Cardiac muscle cell (in vitro differentiated cells and primary cell): ENCODE data around the gene AP2A2. TPM values are rescaled to one million over a fixed set of nuclear protein-coding genes. Genes with fewer than 3 reads are reported as not detected.

Source experiments
- DNase-seq, 2 donors: peaks; one replicate each; pipeline versions ENCODE4 v3.0.0 to v3.0.0-alpha.2; 2010 to 2017; ENCODE audit warnings: low read depth in 1 of 2, low spot score in 1 of 2
- H3K27ac ChIP-seq: fragments of 200-600 bp; sonication (generic); 2 replicates; pipeline ENCODE4 v1.5.1; 2016
- H3K27me3 ChIP-seq: fragments of 200-600 bp; sonication (generic); 2 replicates; pipeline ENCODE4 v1.6.0; 2016; ENCODE audit warnings: control low read depth
- H3K36me3 ChIP-seq: fragments of 200-600 bp; sonication (generic); 2 replicates; pipeline ENCODE4 v1.5.1; 2016; ENCODE audit warnings: control low read depth
- H3K4me1 ChIP-seq: fragments of 200-600 bp; sonication (generic); 2 replicates; pipeline ENCODE4 v1.8.1; 2017; ENCODE audit warnings: low read depth, mild to moderate bottlenecking, mixed run types
- H3K4me3 ChIP-seq: fragments of 200-600 bp; sonication (generic); 2 replicates; pipeline ENCODE4 v1.5.1; 2016; ENCODE audit warnings: mild to moderate bottlenecking
- H3K9me3 ChIP-seq: fragments of 200-600 bp; sonication (generic); 2 replicates; pipeline ENCODE4 v1.5.1; 2017; ENCODE audit warnings: low read depth, mild to moderate bottlenecking, control low read depth
- polyA plus RNA-seq: library from polyadenylated mRNA; unstranded; fragments of >200 nt; fragmentation: Nextera tagmentation; extraction: Ambion mirVana; gene quantifications from 2 replicates; pipeline ENCODE4 v1.2.1, GENCODE V29; 2016
- total RNA-seq: library from RNA; depleted of rRNA; stranded (reverse); fragments of >200 nt; gene quantifications from 2 replicates; pipeline ENCODE4 v1.2.3, GENCODE V29; 2016
- TF ChIP-seq, protein P1 (sequence below): IDR thresholded peaks from 2 replicates; pipeline ENCODE4 v1.5.1; 2012; ENCODE audit warnings: low read depth, mild to moderate bottlenecking, low read length

AP2A2 gene
- total and polyA plus RNA-seq, 2 experiments from 2014 or later: 47.6 to 77.6 TPM

DNA sequence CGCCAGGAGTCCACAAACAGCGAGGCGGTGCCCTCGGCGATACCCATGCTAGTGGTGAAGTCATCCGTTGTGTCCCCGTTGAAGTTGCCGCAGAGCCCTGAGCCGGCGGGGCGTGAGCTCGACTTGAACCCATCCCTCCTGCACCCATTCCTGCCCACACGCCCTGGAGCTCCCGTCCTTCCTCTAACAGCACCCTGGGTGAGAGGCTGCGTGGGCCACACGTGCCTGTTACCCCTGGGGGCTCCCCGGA is 102.5 kb downstream of the AP2A2 start:
- H3K36me3 ChIP-seq: no peaks in the 10 kb centered on the region
- no peaks in the 10 kb centered on the region for H3K27me3 ChIP-seq
- TF ChIP-seq, protein P1, sequence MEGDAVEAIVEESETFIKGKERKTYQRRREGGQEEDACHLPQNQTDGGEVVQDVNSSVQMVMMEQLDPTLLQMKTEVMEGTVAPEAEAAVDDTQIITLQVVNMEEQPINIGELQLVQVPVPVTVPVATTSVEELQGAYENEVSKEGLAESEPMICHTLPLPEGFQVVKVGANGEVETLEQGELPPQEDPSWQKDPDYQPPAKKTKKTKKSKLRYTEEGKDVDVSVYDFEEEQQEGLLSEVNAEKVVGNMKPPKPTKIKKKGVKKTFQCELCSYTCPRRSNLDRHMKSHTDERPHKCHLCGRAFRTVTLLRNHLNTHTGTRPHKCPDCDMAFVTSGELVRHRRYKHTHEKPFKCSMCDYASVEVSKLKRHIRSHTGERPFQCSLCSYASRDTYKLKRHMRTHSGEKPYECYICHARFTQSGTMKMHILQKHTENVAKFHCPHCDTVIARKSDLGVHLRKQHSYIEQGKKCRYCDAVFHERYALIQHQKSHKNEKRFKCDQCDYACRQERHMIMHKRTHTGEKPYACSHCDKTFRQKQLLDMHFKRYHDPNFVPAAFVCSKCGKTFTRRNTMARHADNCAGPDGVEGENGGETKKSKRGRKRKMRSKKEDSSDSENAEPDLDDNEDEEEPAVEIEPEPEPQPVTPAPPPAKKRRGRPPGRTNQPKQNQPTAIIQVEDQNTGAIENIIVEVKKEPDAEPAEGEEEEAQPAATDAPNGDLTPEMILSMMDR: no peak
- no peaks in the 10 kb centered on the region for H3K4me1 ChIP-seq
- DNase-seq: no peak
- H3K27ac ChIP-seq: no peak overlapping the region
- no peak overlapping the region for H3K4me3 ChIP-seq
- H3K9me3 ChIP-seq: no peaks in the 10 kb centered on the region

DNA sequence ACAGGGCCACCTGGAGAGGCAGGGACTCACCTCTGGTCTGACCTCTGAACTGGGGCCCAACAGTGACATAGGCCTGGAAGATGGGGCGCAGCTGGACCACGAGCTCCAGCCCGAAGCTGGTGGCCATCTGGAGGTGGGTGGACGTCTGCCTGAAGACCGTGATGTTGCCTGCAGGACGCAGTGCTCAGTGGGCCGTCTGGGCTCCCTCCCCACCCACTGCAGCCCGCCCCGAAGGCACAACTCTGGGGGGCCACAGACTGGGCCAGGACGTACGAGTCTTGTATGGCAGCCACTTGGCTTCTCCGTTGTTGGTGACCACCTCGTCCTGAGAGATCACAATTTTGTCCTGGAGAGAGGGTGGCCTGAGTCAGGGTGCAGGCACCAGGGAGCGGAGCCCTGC is 102.9 kb downstream of the AP2A2 start:
- no peak for DNase-seq
- H3K36me3 ChIP-seq: no peaks in the 10 kb centered on the region
- H3K27me3 ChIP-seq: no peaks in the 10 kb centered on the region
- no peak overlapping the region for H3K4me3 ChIP-seq
- TF ChIP-seq, protein P1: no peak
- H3K9me3 ChIP-seq: no peaks in the 10 kb centered on the region
- H3K27ac ChIP-seq: no peak overlapping the region
- H3K4me1 ChIP-seq: no peaks in the 10 kb centered on the region

DNA sequence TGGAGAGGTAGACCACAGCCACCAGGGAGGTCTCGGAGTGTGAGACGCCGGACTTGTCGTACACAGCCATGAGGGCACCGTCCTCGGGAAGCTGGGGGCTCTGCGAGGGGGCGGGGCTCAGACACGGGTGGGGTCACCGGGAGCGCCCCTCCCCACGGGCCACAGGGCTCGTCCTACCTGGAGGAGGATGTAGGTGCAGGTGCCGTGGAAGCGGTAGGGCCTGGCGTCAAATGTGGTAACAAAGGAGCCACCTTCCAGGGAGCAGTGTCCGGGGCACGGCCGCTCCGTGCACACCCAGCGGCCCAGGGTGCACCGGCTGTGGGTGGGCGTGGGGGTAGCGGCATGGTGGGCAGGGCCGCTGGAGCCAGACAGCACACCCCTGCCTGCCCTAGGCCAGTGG is 103.4 kb downstream of the AP2A2 start:
- Histone ChIP-seq H3K4me1 (no peaks in the 10 kb centered on the region), H3K4me3 (no peak overlapping the region), H3K36me3 (no peaks in the 10 kb centered on the region), H3K9me3 (no peaks in the 10 kb centered on the region), H3K27me3 (no peaks in the 10 kb centered on the region), H3K27ac (no peak overlapping the region)
- TF ChIP-seq, protein P1: no peak
- DNase-seq: no peak

DNA sequence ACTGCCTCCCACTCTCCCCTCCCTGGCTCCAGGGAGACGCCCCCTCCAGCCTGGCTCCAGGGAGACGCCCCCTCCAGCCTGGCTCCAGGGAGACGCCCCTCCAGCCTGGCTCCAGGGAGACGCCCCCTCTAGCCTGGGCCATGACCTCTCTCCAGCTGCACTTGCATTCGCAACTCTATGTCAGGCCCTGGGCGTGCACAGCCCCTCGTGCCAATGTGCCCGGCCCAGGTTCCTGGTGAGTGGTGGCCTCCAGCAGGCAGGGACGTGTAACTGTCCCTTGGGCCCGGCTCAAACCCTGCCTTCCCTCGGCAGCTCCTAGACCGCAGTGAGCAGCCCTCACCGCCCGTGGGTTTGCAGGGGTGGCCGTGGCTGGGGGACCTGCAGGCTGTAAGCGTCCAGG is 104.0 kb downstream of the AP2A2 start:
- DNase-seq: no peak
- H3K4me1 ChIP-seq: no peaks in the 10 kb centered on the region
- H3K36me3 ChIP-seq: no peaks in the 10 kb centered on the region
- H3K4me3 ChIP-seq: no peak overlapping the region
- no peaks in the 10 kb centered on the region for H3K27me3 ChIP-seq
- TF ChIP-seq, protein P1: no peak
- no peaks in the 10 kb centered on the region for H3K9me3 ChIP-seq
- no peak overlapping the region for H3K27ac ChIP-seq

DNA sequence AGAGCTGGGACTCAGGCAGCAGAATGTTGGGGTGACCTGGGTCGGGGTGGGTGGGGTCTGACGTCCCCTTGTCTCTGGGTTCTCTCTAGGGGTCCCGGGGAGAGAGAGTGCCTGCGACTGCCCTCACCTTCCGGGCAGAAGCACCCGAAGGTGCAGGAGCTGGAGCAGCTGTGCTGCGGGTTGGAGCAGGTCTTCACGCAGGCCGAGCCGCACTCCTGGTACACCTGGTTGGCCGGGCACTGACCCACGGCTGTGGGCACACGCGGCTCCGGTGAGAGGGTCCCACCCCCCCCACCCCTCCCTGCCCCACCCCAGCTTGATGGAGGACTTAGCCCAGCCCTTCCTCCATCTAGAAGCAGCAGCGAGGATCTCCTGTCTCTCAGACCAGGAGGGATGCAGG is 104.4 kb downstream of the AP2A2 start:
- DNase-seq: no peak
- H3K4me1 ChIP-seq: no peaks in the 10 kb centered on the region
- TF ChIP-seq, protein P1: no peak
- no peaks in the 10 kb centered on the region for H3K9me3 ChIP-seq
- no peaks in the 10 kb centered on the region for H3K27me3 ChIP-seq
- no peak overlapping the region for H3K4me3 ChIP-seq
- no peak overlapping the region for H3K27ac ChIP-seq
- H3K36me3 ChIP-seq: no peaks in the 10 kb centered on the region

DNA sequence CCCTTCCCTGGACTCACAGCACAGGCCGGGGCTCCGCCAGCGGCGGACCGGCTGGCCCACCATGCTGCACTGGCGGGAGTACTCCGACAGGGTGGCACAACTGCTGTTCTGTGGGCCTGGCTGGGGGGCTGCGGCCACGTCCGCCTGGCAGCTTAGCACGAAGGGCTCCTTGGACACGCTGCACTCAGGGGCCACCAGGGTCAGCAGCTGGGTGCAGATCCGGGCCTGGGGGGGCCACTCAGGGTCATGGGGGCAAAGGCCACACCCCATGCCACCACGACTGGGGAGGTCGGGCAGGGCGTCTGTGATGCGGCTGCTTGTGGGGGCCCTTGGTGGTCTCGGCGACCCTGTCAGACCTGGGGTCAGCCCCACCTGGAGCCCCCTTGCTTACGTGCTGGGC is 104.9 kb downstream of the AP2A2 start:
- Histone ChIP-seq H3K9me3 (no peaks in the 10 kb centered on the region), H3K36me3 (no peaks in the 10 kb centered on the region), H3K4me3 (no peak overlapping the region), H3K27me3 (no peaks in the 10 kb centered on the region), H3K4me1 (no peaks in the 10 kb centered on the region), H3K27ac (no peak overlapping the region)
- TF ChIP-seq, protein P1: no peak
- no peak for DNase-seq
